ENCODE results near the gene CCL26.
"Not testable (repeated sequence)": the region's sequence is repeated elsewhere in the genome, so short reads cannot be mapped to it uniquely, and the experiment has no call there.

- TF ChIP-seq CTCF (IDR thresholded peaks at IDR 0.05 in 8 of 11, conservative IDR thresholded peaks at IDR 0.05 in 3 of 11); POLR2A (IDR thresholded peaks at IDR 0.05): not testable (repeated sequence)
These were observed 50.1 kb downstream of the CCL26 start for GRCh38 chr7:75721922-75722321.
